Upper lobe of left lung (tissue), 4 donors: ENCODE data around the gene DTX1.

Experiments used
- POLR2AphosphoS5 ChIP-seq, 2 donors: sonication (generic); formaldehyde crosslinking; IDR thresholded peaks; one replicate each; pipeline ENCODE4 v1.5.1; 2017; ENCODE audit warnings: antibody characterized with exemption in 2 of 2
- TF ChIP-seq, protein P1 (sequence below), 6 experiments: fragments of 450-650 bp in 4 of 6; fragments of 200-600 bp in 2 of 6; sonication (generic) in 2 of 6; IDR thresholded peaks; one replicate each; pipeline ENCODE4 v1.5.1; 2016 to 2019; ENCODE audit warnings: antibody characterized with exemption in 6 of 6

DNA sequence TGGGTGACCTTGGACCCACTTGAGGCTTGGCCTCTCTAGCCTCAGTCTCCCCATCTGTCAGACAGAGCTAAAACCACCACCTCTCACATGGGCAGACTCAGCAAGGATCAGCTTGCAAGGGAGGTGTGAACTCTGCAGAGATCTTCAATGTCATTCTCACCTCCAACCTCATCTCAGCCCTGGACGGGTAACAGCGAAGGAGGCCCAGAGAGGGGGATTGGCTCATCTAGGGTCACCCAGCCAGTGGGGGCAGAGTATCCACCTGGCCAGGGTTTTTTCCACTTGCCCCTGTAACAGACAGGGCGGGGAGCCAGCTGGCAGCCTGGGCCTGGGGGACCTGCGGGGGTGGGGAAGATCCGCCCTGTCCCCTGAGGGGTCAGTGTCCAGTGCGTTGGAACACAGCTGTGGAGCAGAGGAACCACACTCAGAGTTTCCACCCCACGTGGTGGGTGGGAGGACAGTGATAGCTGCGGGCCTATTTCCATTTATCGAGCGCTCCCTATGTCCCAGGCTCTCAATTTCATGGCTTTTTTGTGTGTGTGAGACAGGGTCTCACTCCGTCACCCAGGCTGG is 27.4 kb downstream of the DTX1 start:
- TF ChIP-seq, protein P1, sequence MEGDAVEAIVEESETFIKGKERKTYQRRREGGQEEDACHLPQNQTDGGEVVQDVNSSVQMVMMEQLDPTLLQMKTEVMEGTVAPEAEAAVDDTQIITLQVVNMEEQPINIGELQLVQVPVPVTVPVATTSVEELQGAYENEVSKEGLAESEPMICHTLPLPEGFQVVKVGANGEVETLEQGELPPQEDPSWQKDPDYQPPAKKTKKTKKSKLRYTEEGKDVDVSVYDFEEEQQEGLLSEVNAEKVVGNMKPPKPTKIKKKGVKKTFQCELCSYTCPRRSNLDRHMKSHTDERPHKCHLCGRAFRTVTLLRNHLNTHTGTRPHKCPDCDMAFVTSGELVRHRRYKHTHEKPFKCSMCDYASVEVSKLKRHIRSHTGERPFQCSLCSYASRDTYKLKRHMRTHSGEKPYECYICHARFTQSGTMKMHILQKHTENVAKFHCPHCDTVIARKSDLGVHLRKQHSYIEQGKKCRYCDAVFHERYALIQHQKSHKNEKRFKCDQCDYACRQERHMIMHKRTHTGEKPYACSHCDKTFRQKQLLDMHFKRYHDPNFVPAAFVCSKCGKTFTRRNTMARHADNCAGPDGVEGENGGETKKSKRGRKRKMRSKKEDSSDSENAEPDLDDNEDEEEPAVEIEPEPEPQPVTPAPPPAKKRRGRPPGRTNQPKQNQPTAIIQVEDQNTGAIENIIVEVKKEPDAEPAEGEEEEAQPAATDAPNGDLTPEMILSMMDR (IDR thresholded peaks at IDR 0.05) = no peak
- TF ChIP-seq POLR2AphosphoS5 (IDR thresholded peaks at IDR 0.05) = no peak
